ENCODE results near the gene RFPL3. TPM values are rescaled to one million over a fixed set of nuclear protein-coding genes. Genes with fewer than 3 reads are reported as not detected.

RFPL3 gene
- total and polyA plus RNA-seq, 2 of the 13 experiments (the other 11 are each of a cell fraction or from before 2014, with no cell fraction given) = not detected

GRCh38 chr22:32407312-32407711 is 49.6 kb downstream of the RFPL3 start:
- Histone ChIP-seq H3K4me2 (ENCODE audit: low read depth, low read length) (no peak overlapping the region), H3K9me3 (ENCODE audit: low read length) (no peaks in the 10 kb centered on the region), H3K27me3 (ENCODE audit: control insufficient read depth in 1 of 2, insufficient read depth in 2 of 2, low read length in 2 of 2) (no peaks in the 10 kb centered on the region; a peak in 1 of 5 replicates), H3K4me3 (replicated peaks in 1 of 3; ENCODE audit: insufficient read depth in 1 of 3, low read depth in 2 of 3, low read length in 3 of 3) (no peak overlapping the region), H4K20me1 (ENCODE audit: insufficient read depth, low read length) (peaks cover 9% of the 10 kb centered on the region), H3K27ac (ENCODE audit: extremely low read length, insufficient read depth, low read length) (no peak overlapping the region), H3K9ac (ENCODE audit: insufficient read depth, low read depth, low read length) (no peak overlapping the region), H3K4me1 (ENCODE audit: insufficient read depth, low read length) (peaks cover 29% of the 10 kb centered on the region), H2AFZ (ENCODE audit: low read length) (no peak overlapping the region), H3K36me3 (replicated peaks in 1 of 2; ENCODE audit: control insufficient read depth in 1 of 2, insufficient read depth in 2 of 2, low read length in 2 of 2) (peaks cover 11 to 48% of the 10 kb centered on the region in 2 experiments; a peak in 4 of 5 replicates), H3K79me2 (ENCODE audit: insufficient read depth, low read length) (peaks cover 35% of the 10 kb centered on the region)
- DNase-seq (ENCODE audit: low spot score) = no peak
- ChIA-PET POLR2A (no interaction called here), CTCF (ENCODE audit: low intra/inter-chr PET ratio, low total read pairs) (no interaction called here)
- in situ Hi-C loops (cut with HindIII; ENCODE audit: extremely low pct_ligation_motif_present, low pct_unique_long_range_greater_than_20kb) (no loop called here), intact Hi-C loops (cut with micrococcal nuclease; ENCODE audit: unreplicated experiment) (no loop called here)
- TF ChIP-seq PBX3 (CRISPR knock-in tag; IDR thresholded peaks at IDR 0.05; ENCODE audit: borderline replicate concordance) (no peak), ZNF737 (CRISPR knock-in tag; IDR thresholded peaks at IDR 0.05; ENCODE audit: borderline replicate concordance) (no peak), TRAFD1 (CRISPR knock-in tag; IDR thresholded peaks at IDR 0.05; ENCODE audit: borderline replicate concordance) (no peak), ATF7 (IDR thresholded peaks at IDR 0.05) (no peak), ATF7 (CRISPR knock-in tag; IDR thresholded peaks at IDR 0.05) (no peak), GFI1 (CRISPR knock-in tag; IDR thresholded peaks at IDR 0.05; ENCODE audit: borderline replicate concordance) (no peak), ZNF772 (CRISPR knock-in tag; IDR thresholded peaks at IDR 0.05) (no peak), MAZ (IDR thresholded peaks at IDR 0.05; ENCODE audit: borderline replicate concordance, low read depth, low read length) (no peak), MAZ (CRISPR knock-in tag; IDR thresholded peaks at IDR 0.05; ENCODE audit: low read depth) (no peak), PRDM4 (CRISPR knock-in tag; IDR thresholded peaks at IDR 0.05; ENCODE audit: borderline replicate concordance) (no peak), SMAD9 (CRISPR knock-in tag; IDR thresholded peaks at IDR 0.05) (no peak), HHEX (CRISPR knock-in tag; IDR thresholded peaks at IDR 0.05) (no peak), HNF1B (CRISPR knock-in tag; IDR thresholded peaks at IDR 0.05) (no peak)
- BruUV-seq (replicated peaks) = no TSS peak
- ATAC-seq = no peak
- FAIRE-seq = no peak
- 97% methylated on average over 3 of the region's 3 CpGs for WGBS (ENCODE audit: low lambda C conversion rate)

Data from HepG2 (cell line).